Loucy (cell line): Measurements from ENCODE around the gene AP5Z1.

ENCODE experiments used
- H2AFZ ChIP-seq: fragments of 200-600 bp; sonication (generic); 2 replicates; pipeline ENCODE4 v1.6.0; 2016; ENCODE audit warnings: antibody characterized with exemption, mild to moderate bottlenecking, low read length, moderate library complexity
- H3F3A ChIP-seq: fragments of 200-600 bp; 2 replicates; pipeline ENCODE4 v1.6.0; 2016; ENCODE audit warnings: antibody characterized with exemption, low read depth, mild to moderate bottlenecking
- H3K27me3 ChIP-seq: fragments of 200-600 bp; sonication (generic); 2 replicates; pipeline ENCODE4 v1.6.1; 2014; ENCODE audit warnings: low read length, mild to moderate bottlenecking; ENCODE audit not compliant: insufficient read depth, poor library complexity, severe bottlenecking
- H3K36me3 ChIP-seq: fragments of 200-600 bp; sonication (generic); 2 replicates; pipeline ENCODE4 v1.6.1; 2016; ENCODE audit warnings: low read length; ENCODE audit not compliant: insufficient read depth
- H3K4me1 ChIP-seq: fragments of 200-600 bp; sonication (generic); 2 replicates; pipeline ENCODE4 v1.5.1; 2014; ENCODE audit warnings: low read length, mild to moderate bottlenecking; ENCODE audit not compliant: insufficient read depth, poor library complexity, severe bottlenecking
- H3K4me2 ChIP-seq: fragments of 200-600 bp; sonication (generic); 2 replicates; pipeline ENCODE4 v1.6.0; 2014; ENCODE audit warnings: antibody characterized with exemption, low read length, low read depth, mild to moderate bottlenecking; ENCODE audit not compliant: poor library complexity, severe bottlenecking
- H3K4me3 ChIP-seq: fragments of 200-600 bp; sonication (generic); 2 replicates; pipeline ENCODE4 v1.5.1; 2014; ENCODE audit warnings: low read length, mild to moderate bottlenecking, mixed read lengths; ENCODE audit not compliant: poor library complexity, severe bottlenecking
- H3K79me2 ChIP-seq: fragments of 200-600 bp; sonication (generic); 2 replicates; pipeline ENCODE4 v1.6.1; 2014; ENCODE audit warnings: low read length; ENCODE audit not compliant: insufficient read depth
- H3K9ac ChIP-seq: fragments of 200-600 bp; sonication (generic); 2 replicates; pipeline ENCODE4 v1.6.0; 2014; ENCODE audit warnings: mild to moderate bottlenecking, low read depth, low read length, moderate library complexity; ENCODE audit not compliant: poor library complexity, severe bottlenecking
- H3K9me2 ChIP-seq: fragments of 200-600 bp; sonication (generic); replicated peaks from 2 replicates; pipeline ENCODE4 v1.6.1; 2016; ENCODE audit warnings: low read depth, low read length, mixed read lengths
- H3K9me3 ChIP-seq: fragments of 200-600 bp; sonication (generic); 2 replicates; pipeline ENCODE4 v1.6.1; 2014; ENCODE audit warnings: mild to moderate bottlenecking, antibody characterized with exemption, low read length, low read depth; ENCODE audit not compliant: insufficient read depth
- H4K20me1 ChIP-seq: fragments of 200-600 bp; sonication (generic); 2 replicates; pipeline ENCODE4 v1.6.0; 2014; ENCODE audit warnings: antibody characterized with exemption, low read length, mild to moderate bottlenecking; ENCODE audit not compliant: insufficient read depth, poor library complexity, severe bottlenecking
- CTCF ChIP-seq: fragments of 200-600 bp; sonication (generic); conservative IDR thresholded peaks from 2 replicates; pipeline ENCODE4 v1.5.1; 2014; ENCODE audit warnings: mild to moderate bottlenecking, antibody characterized with exemption, low read length
- EZH2phosphoT487 ChIP-seq: fragments of 200-600 bp; IDR thresholded peaks from 2 replicates; pipeline ENCODE4 v1.6.1; 2018; ENCODE audit warnings: antibody characterized with exemption, mild to moderate bottlenecking, moderate library complexity, borderline replicate concordance

Gene AP5Z1

GRCh38 chr7:4739528-4739992 is 35.9 kb upstream of the AP5Z1 start:
- Histone ChIP-seq H3F3A (no peaks in the 10 kb centered on the region), H3K79me2 (peaks cover 11% of the 10 kb centered on the region; the same call in 1 of the 2 replicates), H3K36me3 (peaks cover 33% of the 10 kb centered on the region; the same call in 1 of the 2 replicates), H3K9me3 (no peaks in the 10 kb centered on the region), H3K4me3 (no peak overlapping the region), H3K4me1 (no peaks in the 10 kb centered on the region), H3K4me2 (no peak overlapping the region), H2AFZ (no peak overlapping the region), H3K27me3 (no peaks in the 10 kb centered on the region), H4K20me1 (peaks cover 10% of the 10 kb centered on the region), H3K9me2 (no peaks in the 10 kb centered on the region), H3K9ac (no peak overlapping the region)
- no peak for TF ChIP-seq EZH2phosphoT487

GRCh38 chr7:4740796-4741195 is 34.6 kb upstream of the AP5Z1 start:
- no peaks in the 10 kb centered on the region for H3K27me3 ChIP-seq
- H3K9ac ChIP-seq, result no peak overlapping the region
- H3K79me2 ChIP-seq, result peaks cover 7% of the 10 kb centered on the region; the same call in 1 of the 2 replicates

GRCh38 chr7:4742051-4742573 is 33.3 kb upstream of the AP5Z1 start:
- H2AFZ ChIP-seq, result no peak overlapping the region
- no peaks in the 10 kb centered on the region for H3K27me3 ChIP-seq
- TF ChIP-seq EZH2phosphoT487 (no peak), CTCF (no peak)
- no peaks in the 10 kb centered on the region for H3K9me3 ChIP-seq
- H3K4me1 ChIP-seq, result no peaks in the 10 kb centered on the region
- H3K9ac ChIP-seq, result no peak overlapping the region
- H3K36me3 ChIP-seq, result peaks cover 37% of the 10 kb centered on the region; the same call in 1 of the 2 replicates
- H3K4me3 ChIP-seq, result no peak overlapping the region
- peaks cover 8% of the 10 kb centered on the region; the same call in 1 of the 2 replicates for H3K79me2 ChIP-seq
- no peak overlapping the region for H3K4me2 ChIP-seq
- H3F3A ChIP-seq, result no peaks in the 10 kb centered on the region
- peaks cover 4% of the 10 kb centered on the region for H4K20me1 ChIP-seq
- H3K9me2 ChIP-seq, result no peaks in the 10 kb centered on the region

More at GRCh38 chr7:4740796-4741195, 34.6 kb upstream of the AP5Z1 start:
- no peaks in the 10 kb centered on the region for H3F3A ChIP-seq
- no peak overlapping the region for H3K4me3 ChIP-seq
- TF ChIP-seq CTCF, result no peak
- TF ChIP-seq EZH2phosphoT487, result no peak
- peaks cover 4% of the 10 kb centered on the region for H4K20me1 ChIP-seq
- peaks cover 33% of the 10 kb centered on the region; the same call in 1 of the 2 replicates for H3K36me3 ChIP-seq
- H3K9me2 ChIP-seq, result no peaks in the 10 kb centered on the region
- H3K4me2 ChIP-seq, result no peak overlapping the region
- H3K4me1 ChIP-seq, result no peaks in the 10 kb centered on the region
- no peak overlapping the region for H2AFZ ChIP-seq
- H3K9me3 ChIP-seq, result no peaks in the 10 kb centered on the region

GRCh38 chr7:4742852-4743251 is 32.6 kb upstream of the AP5Z1 start:
- H3K79me2 ChIP-seq, result peaks cover 8% of the 10 kb centered on the region; the same call in 1 of the 2 replicates
- no peaks in the 10 kb centered on the region for H3K27me3 ChIP-seq
- no peak overlapping the region for H2AFZ ChIP-seq
- peaks cover 4% of the 10 kb centered on the region for H4K20me1 ChIP-seq
- no peak overlapping the region for H3K4me2 ChIP-seq
- no peaks in the 10 kb centered on the region for H3K9me2 ChIP-seq
- no peak overlapping the region for H3K9ac ChIP-seq
- no peak overlapping the region for H3K4me3 ChIP-seq
- no peaks in the 10 kb centered on the region for H3K9me3 ChIP-seq
- no peaks in the 10 kb centered on the region for H3K4me1 ChIP-seq
- H3F3A ChIP-seq, result no peaks in the 10 kb centered on the region
- TF ChIP-seq EZH2phosphoT487 (no peak), CTCF (no peak)
- H3K36me3 ChIP-seq, result peaks cover 42% of the 10 kb centered on the region; the same call in 1 of the 2 replicates
